ENCODE data around the gene FRK.

The FRK gene

DNA sequence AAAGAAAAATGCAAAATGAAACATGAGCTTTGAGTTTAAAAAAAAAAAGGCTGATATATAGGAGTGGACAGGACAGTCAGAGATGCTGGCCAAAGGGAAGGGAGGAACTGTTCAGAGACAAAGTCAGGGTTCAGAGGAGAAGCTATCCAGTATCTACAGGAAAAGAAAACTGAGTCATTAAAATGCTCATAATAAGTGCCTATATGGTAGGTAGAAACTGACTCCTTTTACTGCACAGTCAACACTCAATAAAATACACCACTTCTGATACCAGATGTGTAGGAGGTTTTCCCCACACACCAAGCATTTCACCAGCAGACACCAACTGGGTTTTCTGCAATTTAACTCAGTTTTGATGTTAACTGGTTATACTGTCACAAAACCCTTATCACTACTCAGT lies 32.9 kb downstream of the FRK start:
- Histone ChIP-seq H3K4ac (ENCODE audit: low read length) (no peak overlapping the region), H3K4me1 (ENCODE audit: control insufficient read depth in 2 of 2, insufficient read depth in 1 of 2, low read depth in 1 of 2, low read length in 2 of 2) (no peaks in the 10 kb centered on the region), H2BK12ac (ENCODE audit: low read length) (no peak overlapping the region), H3K14ac (ENCODE audit: low read length) (no peak overlapping the region), H3K23ac (ENCODE audit: low read depth, low read length, poor library complexity) (no peak overlapping the region), H3K36me3 (replicated peaks in 1 of 2; ENCODE audit: control insufficient read depth in 2 of 2, insufficient read depth in 2 of 2, low read length in 2 of 2) (no peaks in the 10 kb centered on the region), H4K8ac (ENCODE audit: low read depth, low read length) (no peak overlapping the region), H2BK15ac (ENCODE audit: low read length) (no peak overlapping the region), H2AFZ (ENCODE audit: low read length) (no peak overlapping the region), H3K79me1 (ENCODE audit: low read depth, low read length) (no peaks in the 10 kb centered on the region), H4K91ac (ENCODE audit: low read depth, low read length, poor library complexity) (no peak overlapping the region), H3K4me3 (ENCODE audit: low read length in 2 of 2) (no peak overlapping the region), H2BK5ac (ENCODE audit: low read length) (no peak overlapping the region), H3K9ac (ENCODE audit: low read depth, low read length, poor library complexity) (no peak overlapping the region), H2BK120ac (ENCODE audit: low read depth, low read length) (no peak overlapping the region), H2AK5ac (ENCODE audit: low read depth, low read length) (no peak overlapping the region), H3K4me2 (ENCODE audit: insufficient read depth, low read length, poor library complexity, severe bottlenecking) (no peak overlapping the region), H3K27me3 (ENCODE audit: control insufficient read depth in 3 of 3, insufficient read depth in 3 of 3, low read depth in 1 of 3, low read length in 3 of 3) (no peaks in the 10 kb centered on the region), H3K27ac (replicated peaks; ENCODE audit: low read length) (no peak overlapping the region), H3K9me3 (replicated peaks in 1 of 2; ENCODE audit: control insufficient read depth in 2 of 2, insufficient read depth in 1 of 2, low read depth in 1 of 2, low read length in 2 of 2) (no peaks in the 10 kb centered on the region), H3K18ac (ENCODE audit: low read length) (no peak overlapping the region)
- DNase-seq (ENCODE audit: low spot score) = no peak

DNA sequence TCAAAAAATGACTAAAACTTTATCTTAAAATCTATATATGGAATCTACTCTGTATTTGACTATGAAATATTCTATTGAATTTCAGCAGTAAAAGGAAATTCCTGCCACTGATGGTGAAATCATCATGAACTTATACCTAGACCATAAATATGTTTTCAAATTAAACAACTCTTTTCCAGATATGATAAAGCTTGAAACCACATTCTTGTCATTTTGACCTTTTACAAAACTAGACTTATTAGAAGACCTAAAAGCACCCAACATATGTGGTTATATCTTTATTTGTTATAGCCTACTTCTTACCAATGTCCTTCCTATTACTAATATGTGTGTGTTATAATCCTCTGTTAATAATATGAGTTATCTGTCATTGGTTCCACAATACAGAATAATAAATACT lies 35.3 kb downstream of the FRK start:
- Histone ChIP-seq H3K4me3 (ENCODE audit: low read length in 2 of 2) (no peak overlapping the region), H3K23ac (ENCODE audit: low read depth, low read length, poor library complexity) (no peak overlapping the region), H2AK5ac (ENCODE audit: low read depth, low read length) (no peak overlapping the region), H3K18ac (ENCODE audit: low read length) (no peak overlapping the region), H3K4me1 (ENCODE audit: control insufficient read depth in 2 of 2, insufficient read depth in 1 of 2, low read depth in 1 of 2, low read length in 2 of 2) (no peaks in the 10 kb centered on the region), H3K36me3 (replicated peaks in 1 of 2; ENCODE audit: control insufficient read depth in 2 of 2, insufficient read depth in 2 of 2, low read length in 2 of 2) (no peaks in the 10 kb centered on the region), H2BK12ac (ENCODE audit: low read length) (no peak overlapping the region), H3K9me3 (replicated peaks in 1 of 2; ENCODE audit: control insufficient read depth in 2 of 2, insufficient read depth in 1 of 2, low read depth in 1 of 2, low read length in 2 of 2) (no peaks in the 10 kb centered on the region), H3K14ac (ENCODE audit: low read length) (no peak overlapping the region), H4K91ac (ENCODE audit: low read depth, low read length, poor library complexity) (no peak overlapping the region), H3K4me2 (ENCODE audit: insufficient read depth, low read length, poor library complexity, severe bottlenecking) (no peak overlapping the region), H2AFZ (ENCODE audit: low read length) (no peak overlapping the region), H2BK15ac (ENCODE audit: low read length) (no peak overlapping the region), H3K4ac (ENCODE audit: low read length) (no peak overlapping the region), H4K8ac (ENCODE audit: low read depth, low read length) (no peak overlapping the region), H3K79me1 (ENCODE audit: low read depth, low read length) (no peaks in the 10 kb centered on the region), H3K9ac (ENCODE audit: low read depth, low read length, poor library complexity) (no peak overlapping the region), H3K27me3 (ENCODE audit: control insufficient read depth in 3 of 3, insufficient read depth in 3 of 3, low read depth in 1 of 3, low read length in 3 of 3) (no peaks in the 10 kb centered on the region), H3K27ac (replicated peaks; ENCODE audit: low read length) (no peak overlapping the region), H2BK120ac (ENCODE audit: low read depth, low read length) (no peak overlapping the region), H2BK5ac (ENCODE audit: low read length) (no peak overlapping the region)
- DNase-seq (ENCODE audit: low spot score) = no peak

DNA sequence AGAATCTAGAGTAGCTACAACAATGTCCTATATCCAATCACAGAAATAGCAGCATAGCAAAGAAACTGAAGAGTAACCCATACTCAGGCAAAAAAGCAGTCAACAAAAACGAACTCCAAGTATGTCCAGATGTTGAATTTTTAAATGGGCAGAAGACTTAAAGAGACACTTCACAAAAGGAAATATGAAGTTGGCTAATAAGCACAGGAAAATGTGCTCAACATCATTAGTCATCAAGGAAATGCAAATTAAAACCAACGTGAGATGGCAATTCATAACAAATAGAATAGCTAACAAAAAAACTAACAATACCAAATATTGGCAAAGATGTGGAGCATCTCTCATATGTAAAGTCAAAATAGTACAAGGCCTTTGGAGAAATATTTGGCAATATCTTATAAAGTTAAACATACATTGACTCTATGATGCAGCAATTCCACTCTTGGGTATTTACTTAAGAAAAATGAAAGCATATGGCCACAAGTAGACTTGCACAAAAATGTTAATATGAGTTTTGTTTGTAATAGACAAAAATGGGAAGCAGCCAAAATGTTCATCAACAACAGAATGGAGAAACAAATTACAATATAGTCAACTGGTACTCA lies 37.7 kb downstream of the FRK start:
- H3K27ac ChIP-seq (replicated peaks; ENCODE audit: low read length) = no peak overlapping the region
- H2AK5ac ChIP-seq (ENCODE audit: low read depth, low read length) = no peak overlapping the region
- H2BK5ac ChIP-seq (ENCODE audit: low read length) = no peak overlapping the region
- no peak overlapping the region for H3K9ac ChIP-seq (ENCODE audit: low read depth, low read length, poor library complexity)
- H3K9me3 ChIP-seq (replicated peaks in 1 of 2; ENCODE audit: control insufficient read depth in 2 of 2, insufficient read depth in 1 of 2, low read depth in 1 of 2, low read length in 2 of 2) = no peaks in the 10 kb centered on the region
- no peak overlapping the region for H2AFZ ChIP-seq (ENCODE audit: low read length)
- H3K23ac ChIP-seq (ENCODE audit: low read depth, low read length, poor library complexity) = no peak overlapping the region
- WGBS, 2 donors (ENCODE audit: extremely low coverage in 2 of 2, insufficient read length in 2 of 2, insufficient replicate concordance in 1 of 2) = no CpG with 5 or more reads among the region's 2 CpGs
- no peak for DNase-seq (ENCODE audit: low spot score)
- H2BK120ac ChIP-seq (ENCODE audit: low read depth, low read length) = no peak overlapping the region
- H3K36me3 ChIP-seq (replicated peaks in 1 of 2; ENCODE audit: control insufficient read depth in 2 of 2, insufficient read depth in 2 of 2, low read length in 2 of 2) = no peaks in the 10 kb centered on the region
- H2BK12ac ChIP-seq (ENCODE audit: low read length) = no peak overlapping the region
- no peaks in the 10 kb centered on the region for H3K4me1 ChIP-seq (ENCODE audit: control insufficient read depth in 2 of 2, insufficient read depth in 1 of 2, low read depth in 1 of 2, low read length in 2 of 2)
- no peaks in the 10 kb centered on the region for H3K27me3 ChIP-seq (ENCODE audit: control insufficient read depth in 3 of 3, insufficient read depth in 3 of 3, low read depth in 1 of 3, low read length in 3 of 3)
- H4K91ac ChIP-seq (ENCODE audit: low read depth, low read length, poor library complexity) = no peak overlapping the region
- H2BK15ac ChIP-seq (ENCODE audit: low read length) = no peak overlapping the region
- no peaks in the 10 kb centered on the region for H3K79me1 ChIP-seq (ENCODE audit: low read depth, low read length)
- H3K4me3 ChIP-seq (ENCODE audit: low read length in 2 of 2) = no peak overlapping the region
- H3K4me2 ChIP-seq (ENCODE audit: insufficient read depth, low read length, poor library complexity, severe bottlenecking) = no peak overlapping the region
- no peak overlapping the region for H3K18ac ChIP-seq (ENCODE audit: low read length)
- no peak overlapping the region for H3K4ac ChIP-seq (ENCODE audit: low read length)
- no peak overlapping the region for H3K14ac ChIP-seq (ENCODE audit: low read length)
- no peak overlapping the region for H4K8ac ChIP-seq (ENCODE audit: low read depth, low read length)

DNA sequence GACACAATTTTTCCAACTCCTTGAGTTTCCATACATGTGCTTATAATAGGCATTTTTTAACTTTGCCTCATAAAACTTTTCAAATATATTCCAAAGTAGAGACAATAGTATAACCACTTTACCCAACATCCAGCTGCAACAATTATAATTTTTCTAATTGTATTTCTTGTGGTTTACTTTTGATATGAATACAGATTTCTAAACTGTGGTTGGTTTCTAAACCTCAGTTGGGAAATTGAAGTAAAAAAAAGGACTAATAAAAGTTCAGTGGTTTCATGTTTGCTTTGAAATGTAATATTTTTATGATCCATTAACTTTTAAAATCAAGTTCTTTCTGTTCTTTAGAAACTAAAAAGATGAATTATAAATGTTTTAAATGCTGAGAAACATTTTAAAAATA lies 40.0 kb downstream of the FRK start:
- Histone ChIP-seq H3K18ac (ENCODE audit: low read length) (no peak overlapping the region), H2BK12ac (ENCODE audit: low read length) (no peak overlapping the region), H3K4me2 (ENCODE audit: insufficient read depth, low read length, poor library complexity, severe bottlenecking) (no peak overlapping the region), H3K27ac (replicated peaks; ENCODE audit: low read length) (no peak overlapping the region), H2BK15ac (ENCODE audit: low read length) (no peak overlapping the region), H3K36me3 (replicated peaks in 1 of 2; ENCODE audit: control insufficient read depth in 2 of 2, insufficient read depth in 2 of 2, low read length in 2 of 2) (no peaks in the 10 kb centered on the region), H3K9ac (ENCODE audit: low read depth, low read length, poor library complexity) (no peak overlapping the region), H2BK5ac (ENCODE audit: low read length) (no peak overlapping the region), H3K4me3 (ENCODE audit: low read length in 2 of 2) (no peak overlapping the region), H3K9me3 (replicated peaks in 1 of 2; ENCODE audit: control insufficient read depth in 2 of 2, insufficient read depth in 1 of 2, low read depth in 1 of 2, low read length in 2 of 2) (no peaks in the 10 kb centered on the region), H2AK5ac (ENCODE audit: low read depth, low read length) (no peak overlapping the region), H2AFZ (ENCODE audit: low read length) (no peak overlapping the region), H3K4me1 (ENCODE audit: control insufficient read depth in 2 of 2, insufficient read depth in 1 of 2, low read depth in 1 of 2, low read length in 2 of 2) (no peaks in the 10 kb centered on the region), H4K91ac (ENCODE audit: low read depth, low read length, poor library complexity) (no peak overlapping the region), H3K23ac (ENCODE audit: low read depth, low read length, poor library complexity) (no peak overlapping the region), H2BK120ac (ENCODE audit: low read depth, low read length) (no peak overlapping the region), H3K14ac (ENCODE audit: low read length) (no peak overlapping the region), H3K4ac (ENCODE audit: low read length) (no peak overlapping the region), H3K79me1 (ENCODE audit: low read depth, low read length) (no peaks in the 10 kb centered on the region), H4K8ac (ENCODE audit: low read depth, low read length) (no peak overlapping the region), H3K27me3 (ENCODE audit: control insufficient read depth in 3 of 3, insufficient read depth in 3 of 3, low read depth in 1 of 3, low read length in 3 of 3) (no peaks in the 10 kb centered on the region)
- DNase-seq (ENCODE audit: low spot score) = no peak
